Activated T-cell treated with anti-CD3 and anti-CD28 coated beads for 1 hour (primary cell): ENCODE data around the gene ANKFY1.

Source experiments
- DNase-seq: peaks from one replicate; pipeline ENCODE4 v3.0.0-alpha.2; 2020; ENCODE audit warnings: low read depth

ANKFY1 gene, protein sequence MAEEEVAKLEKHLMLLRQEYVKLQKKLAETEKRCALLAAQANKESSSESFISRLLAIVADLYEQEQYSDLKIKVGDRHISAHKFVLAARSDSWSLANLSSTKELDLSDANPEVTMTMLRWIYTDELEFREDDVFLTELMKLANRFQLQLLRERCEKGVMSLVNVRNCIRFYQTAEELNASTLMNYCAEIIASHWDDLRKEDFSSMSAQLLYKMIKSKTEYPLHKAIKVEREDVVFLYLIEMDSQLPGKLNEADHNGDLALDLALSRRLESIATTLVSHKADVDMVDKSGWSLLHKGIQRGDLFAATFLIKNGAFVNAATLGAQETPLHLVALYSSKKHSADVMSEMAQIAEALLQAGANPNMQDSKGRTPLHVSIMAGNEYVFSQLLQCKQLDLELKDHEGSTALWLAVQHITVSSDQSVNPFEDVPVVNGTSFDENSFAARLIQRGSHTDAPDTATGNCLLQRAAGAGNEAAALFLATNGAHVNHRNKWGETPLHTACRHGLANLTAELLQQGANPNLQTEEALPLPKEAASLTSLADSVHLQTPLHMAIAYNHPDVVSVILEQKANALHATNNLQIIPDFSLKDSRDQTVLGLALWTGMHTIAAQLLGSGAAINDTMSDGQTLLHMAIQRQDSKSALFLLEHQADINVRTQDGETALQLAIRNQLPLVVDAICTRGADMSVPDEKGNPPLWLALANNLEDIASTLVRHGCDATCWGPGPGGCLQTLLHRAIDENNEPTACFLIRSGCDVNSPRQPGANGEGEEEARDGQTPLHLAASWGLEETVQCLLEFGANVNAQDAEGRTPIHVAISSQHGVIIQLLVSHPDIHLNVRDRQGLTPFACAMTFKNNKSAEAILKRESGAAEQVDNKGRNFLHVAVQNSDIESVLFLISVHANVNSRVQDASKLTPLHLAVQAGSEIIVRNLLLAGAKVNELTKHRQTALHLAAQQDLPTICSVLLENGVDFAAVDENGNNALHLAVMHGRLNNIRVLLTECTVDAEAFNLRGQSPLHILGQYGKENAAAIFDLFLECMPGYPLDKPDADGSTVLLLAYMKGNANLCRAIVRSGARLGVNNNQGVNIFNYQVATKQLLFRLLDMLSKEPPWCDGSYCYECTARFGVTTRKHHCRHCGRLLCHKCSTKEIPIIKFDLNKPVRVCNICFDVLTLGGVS

DNA sequence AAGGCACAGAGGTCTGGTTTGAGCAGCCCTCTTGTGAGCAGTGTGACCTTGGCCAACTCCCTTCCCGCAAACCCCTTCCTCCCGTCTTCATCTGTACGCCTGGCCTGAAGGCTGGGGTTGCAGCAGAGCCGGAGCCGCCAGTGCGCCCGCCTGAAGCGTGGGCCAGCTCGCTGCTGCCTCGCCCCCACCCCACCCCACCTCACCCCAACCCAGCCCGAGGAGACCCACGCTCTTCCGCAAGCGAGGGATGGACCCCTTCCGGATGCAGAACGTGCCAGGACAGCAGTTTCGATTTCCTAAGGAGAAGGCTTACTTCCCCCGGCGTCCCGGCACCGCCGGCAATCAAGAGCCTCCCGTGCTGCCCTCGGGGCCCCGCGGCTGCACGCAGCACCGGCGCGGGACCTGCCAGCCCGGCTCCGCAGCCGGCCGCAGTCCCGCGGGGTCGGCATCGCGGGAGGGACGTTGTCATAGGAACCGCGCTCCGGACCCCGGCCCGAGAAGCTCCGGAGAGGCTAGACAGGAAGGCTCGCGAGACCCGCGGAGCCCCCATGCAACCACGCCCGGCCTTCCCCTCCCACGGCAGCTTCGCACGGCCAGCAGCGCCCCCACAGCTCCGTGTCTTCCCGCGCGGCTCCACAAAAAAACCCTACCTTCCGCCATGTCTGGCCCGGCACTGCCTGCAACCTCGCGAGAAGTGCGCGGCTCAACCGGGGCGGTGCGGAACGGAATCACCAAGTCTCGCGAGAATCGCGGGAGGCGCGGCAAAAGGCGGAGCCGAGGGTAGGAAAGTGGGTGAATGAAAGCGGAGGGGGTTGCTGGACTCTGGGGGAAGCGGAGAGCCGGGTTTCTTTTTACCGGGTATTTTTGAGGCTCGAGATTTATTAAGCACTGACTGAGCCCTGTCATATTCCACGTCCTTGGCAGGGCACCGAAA, at the start of gene ANKFY1:
Gene ANKFY1 (minus strand): TSS at position 698 of the 934 bp plus-strand sequence. CDS start 38 bp downstream, at position 660.
- DNase-seq, result peak; percentile 96

DNA sequence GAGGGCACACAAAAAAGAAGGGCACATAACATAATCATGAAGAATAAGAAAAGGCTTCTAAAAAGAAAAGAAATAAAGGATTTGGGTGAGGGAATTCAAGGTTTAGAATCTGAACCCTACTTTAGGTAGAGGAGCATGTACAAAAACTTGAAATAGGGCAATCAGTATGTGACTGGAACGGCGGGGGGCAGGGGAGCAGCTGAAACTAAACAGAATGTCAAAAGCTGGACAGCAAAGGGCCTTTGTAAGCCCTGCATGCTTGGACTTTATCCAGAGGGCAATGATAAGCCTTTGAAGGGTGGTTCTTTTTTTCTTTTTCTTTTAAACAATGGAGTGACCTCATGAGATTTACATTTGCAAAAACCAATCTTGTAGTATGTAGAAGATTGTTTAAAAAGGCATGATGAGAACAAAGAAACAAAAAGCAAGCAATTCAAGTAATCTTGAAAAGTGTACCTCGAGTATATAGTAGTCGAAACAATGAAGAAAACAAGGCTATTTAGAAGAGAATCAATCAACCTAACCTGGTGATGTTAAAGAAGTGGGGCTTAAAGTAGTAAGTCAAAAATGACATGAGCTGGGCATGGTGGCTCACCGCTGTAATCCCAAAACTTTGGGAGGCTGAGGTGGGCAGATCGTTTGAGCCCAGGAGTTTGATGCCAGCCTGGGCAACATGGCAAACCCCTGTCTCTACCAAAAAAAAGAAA, 46.7 kb upstream of the ANKFY1 start:
- DNase-seq, result no peak

DNA sequence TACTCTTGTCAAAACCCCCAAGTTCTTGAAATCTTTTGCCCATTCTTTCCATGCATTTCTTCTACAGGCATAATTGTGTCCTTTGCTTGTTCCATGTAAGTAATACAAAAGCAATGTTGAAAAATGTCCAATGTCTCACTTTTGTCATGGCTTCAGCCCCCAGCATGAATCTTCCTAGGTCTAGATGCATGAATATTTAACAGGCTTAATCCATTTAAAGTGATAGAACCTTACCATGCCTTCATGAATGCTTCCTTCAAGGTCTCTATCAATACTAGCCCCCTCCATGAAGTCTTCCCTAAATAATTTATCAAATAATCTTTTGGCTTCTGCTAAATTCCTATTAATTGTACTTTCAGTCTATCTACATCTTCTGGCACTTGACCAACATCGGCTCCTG, 46.1 kb upstream of the ANKFY1 start:
- DNase-seq, result no peak

- DNase-seq, result no peak
These were observed 43.6 kb upstream of the ANKFY1 start for GRCh38 chr17:4307179-4307930.

DNA sequence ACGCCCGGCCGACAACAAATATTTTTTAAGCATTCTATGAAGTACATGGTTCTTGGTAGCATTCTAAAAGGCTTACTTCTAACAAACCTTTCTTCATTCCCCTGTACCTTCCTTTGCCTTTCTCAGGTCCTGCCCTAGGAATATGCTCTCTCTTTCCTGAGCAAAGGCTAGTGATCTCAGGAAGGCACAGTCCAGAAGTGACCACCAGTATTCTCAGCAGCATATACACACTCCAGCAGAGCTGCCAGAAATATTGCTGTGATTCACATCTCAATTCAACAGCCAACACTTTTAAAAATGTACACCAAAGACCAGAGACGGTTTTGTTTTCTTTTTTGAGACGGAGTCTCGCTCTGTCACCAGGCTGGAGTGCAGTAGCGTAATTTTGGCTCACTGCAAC, 41.4 kb upstream of the ANKFY1 start:
- DNase-seq, result no peak

DNA sequence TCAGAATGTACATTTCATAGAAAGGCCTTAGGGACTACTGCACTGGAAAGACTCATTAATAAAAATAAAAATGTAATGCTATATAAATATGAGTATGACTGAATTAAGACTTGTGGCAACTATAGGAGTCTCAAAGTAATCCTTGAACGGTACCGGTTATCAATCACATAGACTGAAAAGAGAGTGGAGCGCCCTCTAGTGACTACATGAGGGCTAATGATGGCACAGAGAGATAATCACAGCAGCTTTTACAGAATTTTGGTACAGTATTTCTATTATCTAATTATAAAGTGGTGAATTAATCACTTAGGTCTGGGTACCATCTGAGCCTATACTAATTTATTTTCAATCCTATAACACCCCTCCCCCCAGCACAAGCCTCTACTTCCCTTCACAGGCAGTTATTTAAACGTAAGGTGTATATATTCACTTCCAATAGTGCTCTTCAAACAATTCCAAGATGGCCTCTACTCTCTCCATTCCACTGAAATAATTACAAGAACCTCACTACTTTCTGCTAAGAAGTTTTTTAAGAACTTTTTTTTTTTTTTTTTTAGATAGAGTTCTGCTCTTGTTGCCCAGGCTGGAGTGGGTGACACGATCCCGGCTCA, 40.7 kb upstream of the ANKFY1 start:
- peak; percentile 54 for DNase-seq

DNA sequence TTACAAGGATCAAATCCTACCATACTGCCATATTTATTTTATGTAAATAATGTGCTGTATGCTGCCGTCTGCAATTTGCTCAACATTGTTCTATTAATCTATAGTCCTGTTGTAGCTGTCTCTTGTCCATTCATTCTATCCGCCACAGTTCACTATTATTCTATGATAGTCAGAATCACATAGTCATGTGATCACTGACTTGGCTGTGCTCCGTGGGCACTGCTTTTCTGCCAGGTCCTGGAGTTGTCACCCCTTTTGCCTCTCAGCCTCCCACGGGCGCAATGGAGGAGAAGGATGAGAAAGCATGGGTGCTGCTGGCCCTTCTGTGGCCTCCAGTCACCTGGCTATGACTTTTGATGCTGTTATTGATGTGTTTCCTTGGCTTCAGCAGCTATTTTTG, 37.3 kb upstream of the ANKFY1 start:
- no peak for DNase-seq

- no peak for DNase-seq
These were observed 33.6 kb upstream of the ANKFY1 start for GRCh38 chr17:4297351-4297750.

DNA sequence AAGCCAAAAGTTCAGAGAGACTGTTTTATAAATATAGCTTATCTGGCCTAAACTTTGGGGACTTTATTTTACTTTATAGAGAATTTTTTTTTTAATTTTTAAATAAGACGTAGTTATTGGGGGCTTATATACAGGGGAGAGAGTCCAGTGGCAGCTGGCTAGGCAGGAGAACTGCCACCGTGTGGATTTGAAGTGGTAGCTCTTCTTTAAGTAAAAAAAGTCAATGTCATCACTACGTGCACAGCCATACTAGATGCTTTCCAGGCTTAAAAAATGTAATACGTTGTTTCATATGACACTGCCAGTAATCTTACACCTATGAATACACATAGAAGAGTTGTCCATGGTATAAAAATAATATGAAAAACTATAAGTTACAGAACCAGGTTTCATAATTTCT, 31.9 kb upstream of the ANKFY1 start:
- DNase-seq, result no peak

- DNase-seq, result no peak
These were observed 29.8 kb upstream of the ANKFY1 start for GRCh38 chr17:4293572-4293971.

GRCh38 chr17:4287710-4288109, 23.9 kb upstream of the ANKFY1 start:
- DNase-seq, result no peak

- DNase-seq, result no peak
These were observed 12.7 kb upstream of the ANKFY1 start for GRCh38 chr17:4276514-4276913.

DNA sequence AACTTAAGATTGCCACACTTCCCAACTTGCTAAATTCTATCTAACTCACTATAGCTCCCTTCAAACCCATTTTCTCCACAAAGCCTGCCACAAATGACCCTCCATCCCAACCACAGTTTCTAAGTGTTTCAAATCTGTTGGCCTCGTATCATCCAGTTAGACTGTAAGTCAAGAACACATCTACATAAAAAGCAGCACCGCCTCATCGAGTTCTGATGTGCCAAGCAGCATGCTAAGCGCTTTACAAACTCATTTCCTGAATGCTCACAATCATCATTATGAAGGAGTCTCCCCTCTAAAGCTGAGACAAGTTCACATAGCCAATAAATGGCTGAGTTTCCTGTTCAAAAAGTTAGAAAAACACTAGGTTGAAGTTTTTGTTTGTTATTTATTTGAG, 9.2 kb upstream of the ANKFY1 start:
- no peak for DNase-seq

GRCh38 chr17:4272213-4272971, 8.6 kb upstream of the ANKFY1 start:
- DNase-seq, result no peak

GRCh38 chr17:4270736-4271135, 7.0 kb upstream of the ANKFY1 start:
- no peak for DNase-seq

DNA sequence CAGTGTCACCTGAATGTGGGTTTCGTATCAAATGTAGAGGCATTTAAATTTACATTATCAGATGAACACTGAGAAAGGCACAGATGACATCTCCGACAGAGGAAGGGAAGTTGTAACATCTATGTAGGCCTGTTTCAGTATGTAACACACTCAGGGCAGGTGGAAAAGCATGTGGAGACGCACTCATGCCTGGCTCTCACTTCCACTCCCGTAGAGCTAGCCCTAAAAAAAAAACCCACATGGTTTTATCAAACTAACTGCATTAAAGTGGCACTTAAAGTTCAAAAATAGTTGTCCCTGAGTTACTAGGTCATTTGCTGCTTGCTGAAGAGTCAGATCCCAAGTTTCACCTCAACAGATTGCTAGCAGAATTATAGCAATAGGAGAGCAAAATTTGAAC, 6.1 kb upstream of the ANKFY1 start:
- DNase-seq, result no peak

- no peak for DNase-seq
These were observed 3.6 kb upstream of the ANKFY1 start for GRCh38 chr17:4267402-4267801.

- DNase-seq, result no peak
These were observed 2.8 kb upstream of the ANKFY1 start for GRCh38 chr17:4266550-4266949.

- no peak for DNase-seq
These were observed 1.1 kb downstream of the ANKFY1 start for GRCh38 chr17:4262703-4263102.
